ENCODE data around the gene PGM2L1. TPM values are rescaled to one million over a fixed set of nuclear protein-coding genes. Genes with fewer than 3 reads are reported as not detected.
"Not testable (repeated sequence)": the region's sequence is repeated elsewhere in the genome, so short reads cannot be mapped to it uniquely, and the experiment has no call there.

The PGM2L1 gene
- total and polyA plus RNA-seq, 4 experiments from 2014 or later, result 4.8 to 11.2 (median 8.1) TPM

DNA sequence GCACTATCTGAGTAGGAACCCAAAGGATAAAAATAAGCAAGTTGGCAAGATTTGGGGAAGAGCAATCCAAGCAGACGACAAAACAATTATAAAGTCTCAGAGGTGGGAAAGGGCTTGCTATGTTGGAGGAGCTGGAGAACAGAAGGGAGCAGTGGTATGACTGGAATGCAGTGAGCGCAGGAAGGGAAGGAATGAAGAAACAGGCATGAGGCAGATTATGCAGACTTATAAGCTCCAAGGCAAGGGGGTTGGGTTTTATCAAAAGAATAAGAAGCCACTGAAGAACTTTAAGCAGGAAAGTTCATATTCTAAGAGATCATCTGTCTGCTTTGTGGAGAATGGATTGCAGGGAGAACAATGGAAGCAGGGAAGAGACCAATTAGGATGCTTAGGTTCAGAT, 31.7 kb downstream of the PGM2L1 start:
- no peaks in the 10 kb centered on the region for H3K27me3 ChIP-seq (ENCODE audit: insufficient read depth, low read length)
- Mint-ChIP-seq H3K36me3 (peaks cover 22 to 26% of the 10 kb centered on the region in 2 donors), H3K27ac (no peak overlapping the region), H3K9me3 (no peaks in the 10 kb centered on the region), H3K27me3 (no peaks in the 10 kb centered on the region), H3K4me3 (no peak overlapping the region), H3K4me1 (no peaks in the 10 kb centered on the region)
- no peaks in the 10 kb centered on the region for H3K36me3 ChIP-seq (ENCODE audit: insufficient read depth, low read length)
- H3K27ac ChIP-seq (ENCODE audit: low read depth, low read length), result no peak overlapping the region
- H3K4me1 ChIP-seq (ENCODE audit: insufficient read depth, low read length), result no peaks in the 10 kb centered on the region
- intact Hi-C loops (cut with micrococcal nuclease), result no loop called here
- DNase-seq, result no peak
- no peaks in the 10 kb centered on the region for H3K9me3 ChIP-seq (ENCODE audit: control insufficient read depth in 1 of 2, low read length in 2 of 2)
- CTCF ChIA-PET (ENCODE audit: partially characterized antibody), result no interaction called here
- POLR2A ChIA-PET (ENCODE audit: partially characterized antibody), result no interaction called here
- H3K4me3 ChIP-seq (ENCODE audit: low read length in 2 of 2), result no peak overlapping the region

DNA sequence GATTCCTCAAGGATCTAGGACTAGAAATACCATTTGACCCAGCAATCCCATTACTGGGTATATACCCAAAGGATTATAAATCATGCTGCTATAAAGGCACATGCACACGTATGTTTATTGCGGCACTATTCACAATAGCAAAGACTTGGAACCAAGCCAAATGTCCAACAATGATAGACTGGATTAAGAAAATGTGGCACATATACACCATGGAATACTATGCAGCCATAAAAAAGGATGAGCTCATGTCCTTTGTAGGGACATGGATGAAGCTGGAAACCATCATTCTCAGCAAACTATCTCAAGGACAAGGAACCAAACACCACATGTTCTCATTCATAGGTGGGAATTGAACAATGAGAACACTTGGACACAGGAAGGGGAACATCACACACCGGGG, 32.4 kb downstream of the PGM2L1 start:
- H3K27ac Mint-ChIP-seq; intact Hi-C loops (cut with micrococcal nuclease); H3K9me3 Mint-ChIP-seq; H3K36me3 ChIP-seq (ENCODE audit: insufficient read depth, low read length); H3K27ac ChIP-seq (ENCODE audit: low read depth, low read length); DNase-seq; H3K4me3 Mint-ChIP-seq; H3K27me3 Mint-ChIP-seq; CTCF ChIA-PET (ENCODE audit: partially characterized antibody); POLR2A ChIA-PET (ENCODE audit: partially characterized antibody); H3K27me3 ChIP-seq (ENCODE audit: insufficient read depth, low read length); H3K4me3 ChIP-seq (ENCODE audit: low read length in 2 of 2); H3K9me3 ChIP-seq (ENCODE audit: control insufficient read depth in 1 of 2, low read length in 2 of 2); H3K4me1 ChIP-seq (ENCODE audit: insufficient read depth, low read length); H3K4me1 Mint-ChIP-seq: not testable (repeated sequence)
- H3K36me3 Mint-ChIP-seq, result peaks cover 25 to 32% of the 10 kb centered on the region in 2 donors

DNA sequence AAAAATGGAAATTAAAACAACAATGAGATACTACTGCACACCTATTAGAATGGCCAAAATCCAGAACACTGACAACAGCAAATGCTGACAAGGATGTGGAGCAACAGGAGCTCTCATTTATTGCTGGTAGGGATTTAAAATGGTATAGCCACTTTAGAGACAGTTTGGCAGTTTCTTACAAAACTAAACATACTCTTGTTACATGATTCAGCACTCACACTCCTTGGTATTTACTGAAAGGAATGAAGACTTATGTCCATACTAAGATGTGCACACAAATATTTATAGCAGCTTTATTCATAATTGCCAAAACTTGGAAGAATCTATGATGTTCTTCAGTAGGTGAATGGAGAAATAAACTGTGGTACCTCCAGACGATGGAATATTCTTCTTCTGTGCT, 40.8 kb downstream of the PGM2L1 start:
- H3K27ac ChIP-seq (ENCODE audit: low read depth, low read length), result no peak overlapping the region
- Mint-ChIP-seq H3K36me3 (peaks cover 55% of the 10 kb centered on the region in 2 donors), H3K9me3 (no peaks in the 10 kb centered on the region), H3K4me3 (no peak overlapping the region), H3K27me3 (no peaks in the 10 kb centered on the region), H3K27ac (no peak overlapping the region), H3K4me1 (peaks cover 0 to 3% (median 0%) of the 10 kb centered on the region in 4 donors)
- no peak overlapping the region for H3K4me3 ChIP-seq (ENCODE audit: low read length in 2 of 2)
- DNase-seq, result no peak
- no peaks in the 10 kb centered on the region for H3K4me1 ChIP-seq (ENCODE audit: insufficient read depth, low read length)
- H3K27me3 ChIP-seq (ENCODE audit: insufficient read depth, low read length), result no peaks in the 10 kb centered on the region
- POLR2A ChIA-PET (ENCODE audit: partially characterized antibody), result no interaction called here
- H3K36me3 ChIP-seq (ENCODE audit: insufficient read depth, low read length), result peaks cover 10% of the 10 kb centered on the region
- intact Hi-C loops (cut with micrococcal nuclease), result no loop called here
- no peaks in the 10 kb centered on the region for H3K9me3 ChIP-seq (ENCODE audit: control insufficient read depth in 1 of 2, low read length in 2 of 2)
- CTCF ChIA-PET (ENCODE audit: partially characterized antibody), result interaction anchor here (1.4 kb wide), 1 partner anchor 95 kb away, joined by 3 read pairs; no protein-coding TSS in a partner anchor

DNA sequence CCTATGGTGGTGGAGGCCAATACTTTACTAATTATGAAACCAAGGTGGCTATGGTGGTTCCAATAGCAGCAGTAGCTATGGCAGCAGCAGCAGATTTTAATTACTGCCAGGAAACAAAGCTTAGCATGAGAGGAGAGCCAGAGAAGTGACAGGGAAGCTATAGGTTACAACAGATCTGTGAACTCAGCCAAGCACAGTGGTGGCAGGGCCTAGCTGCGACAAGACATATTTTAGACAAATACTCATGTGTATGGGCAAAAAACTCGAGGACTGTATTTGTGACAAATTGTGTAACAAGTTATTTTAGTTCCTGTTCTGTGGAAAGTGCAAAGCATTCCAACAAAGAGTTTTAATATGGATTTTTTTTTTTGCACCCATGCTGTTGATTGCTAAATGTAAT, 42.6 kb downstream of the PGM2L1 start:
- Histone ChIP-seq H3K36me3 (ENCODE audit: insufficient read depth, low read length) (peaks cover 10% of the 10 kb centered on the region), H3K27me3 (ENCODE audit: insufficient read depth, low read length) (no peaks in the 10 kb centered on the region), H3K4me1 (ENCODE audit: insufficient read depth, low read length) (no peaks in the 10 kb centered on the region), H3K27ac (ENCODE audit: low read depth, low read length) (no peak overlapping the region), H3K9me3 (ENCODE audit: control insufficient read depth in 1 of 2, low read length in 2 of 2) (no peaks in the 10 kb centered on the region), H3K4me3 (ENCODE audit: low read length in 2 of 2) (no peak overlapping the region)
- ChIA-PET POLR2A (ENCODE audit: partially characterized antibody) (no interaction called here), CTCF (ENCODE audit: partially characterized antibody) (no interaction called here)
- no peak for DNase-seq
- no peak overlapping the region for H3K27ac Mint-ChIP-seq
- peaks cover 44 to 48% of the 10 kb centered on the region in 2 donors for H3K36me3 Mint-ChIP-seq
- H3K27me3 Mint-ChIP-seq, result no peaks in the 10 kb centered on the region
- H3K4me3 Mint-ChIP-seq, result no peak overlapping the region
- peaks cover 0 to 3% (median 0%) of the 10 kb centered on the region in 4 donors for H3K4me1 Mint-ChIP-seq
- H3K9me3 Mint-ChIP-seq, result no peaks in the 10 kb centered on the region
- intact Hi-C loops (cut with micrococcal nuclease), result no loop called here

DNA sequence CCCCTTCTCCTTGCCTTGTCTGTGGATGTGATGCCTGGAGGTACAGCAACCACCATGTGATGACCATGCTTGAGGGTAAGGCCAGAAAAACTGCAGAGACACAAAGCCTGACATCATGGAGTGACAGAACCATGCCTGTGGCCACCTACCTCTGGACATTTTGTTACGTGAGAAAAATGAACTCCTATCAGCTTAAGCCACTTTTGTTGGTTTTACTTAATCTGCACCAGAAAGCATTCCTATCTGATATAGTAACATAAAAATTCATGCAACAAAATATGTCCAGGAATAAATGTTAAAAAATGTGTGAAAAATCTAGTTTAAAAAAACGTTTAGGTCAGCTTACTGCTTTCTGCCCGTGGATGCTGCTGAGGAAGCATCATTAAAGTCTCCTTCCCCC, 44.2 kb downstream of the PGM2L1 start:
- intact Hi-C loops (cut with micrococcal nuclease), result no loop called here
- Mint-ChIP-seq H3K4me3 (no peak overlapping the region), H3K27ac (no peak overlapping the region), H3K4me1 (peaks cover 0 to 3% (median 0%) of the 10 kb centered on the region in 4 donors), H3K9me3 (no peaks in the 10 kb centered on the region), H3K36me3 (peaks cover 29 to 41% of the 10 kb centered on the region in 2 donors), H3K27me3 (no peaks in the 10 kb centered on the region)
- no peaks in the 10 kb centered on the region for H3K4me1 ChIP-seq (ENCODE audit: insufficient read depth, low read length)
- H3K36me3 ChIP-seq (ENCODE audit: insufficient read depth, low read length), result peaks cover 6% of the 10 kb centered on the region
- CTCF ChIA-PET (ENCODE audit: partially characterized antibody), result no interaction called here
- H3K4me3 ChIP-seq (ENCODE audit: low read length in 2 of 2), result no peak overlapping the region
- POLR2A ChIA-PET (ENCODE audit: partially characterized antibody), result no interaction called here
- no peak for DNase-seq
- H3K27me3 ChIP-seq (ENCODE audit: insufficient read depth, low read length), result no peaks in the 10 kb centered on the region
- H3K9me3 ChIP-seq (ENCODE audit: control insufficient read depth in 1 of 2, low read length in 2 of 2), result no peaks in the 10 kb centered on the region
- no peak overlapping the region for H3K27ac ChIP-seq (ENCODE audit: low read depth, low read length)

DNA sequence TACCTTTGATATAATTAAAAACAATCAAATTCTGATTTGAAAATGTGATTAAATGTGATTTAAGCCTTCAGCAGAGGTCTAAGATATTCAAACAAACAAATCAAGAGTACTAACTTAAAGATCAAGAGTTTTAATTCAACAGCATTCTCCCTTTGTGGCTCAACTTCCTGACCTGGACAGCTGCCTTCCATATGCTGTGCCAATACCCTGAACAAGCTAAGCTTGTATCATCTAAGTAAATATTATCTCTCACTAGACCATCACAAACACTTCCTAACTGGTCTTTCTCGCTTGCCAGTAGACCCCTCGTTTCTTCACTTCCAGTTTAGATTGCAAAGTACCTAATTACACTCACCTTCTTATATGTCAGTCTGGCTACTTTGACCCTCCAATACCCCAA, 50.9 kb downstream of the PGM2L1 start:
- DNase-seq, result no peak
- Mint-ChIP-seq H3K27me3 (no peaks in the 10 kb centered on the region), H3K36me3 (peaks cover 38 to 44% of the 10 kb centered on the region in 2 donors), H3K9me3 (no peaks in the 10 kb centered on the region), H3K27ac (no peak overlapping the region), H3K4me1 (no peaks in the 10 kb centered on the region), H3K4me3 (no peak overlapping the region)
- Histone ChIP-seq H3K4me3 (ENCODE audit: low read length in 2 of 2) (no peak overlapping the region), H3K27ac (ENCODE audit: low read depth, low read length) (no peak overlapping the region), H3K4me1 (ENCODE audit: insufficient read depth, low read length) (no peaks in the 10 kb centered on the region), H3K36me3 (ENCODE audit: insufficient read depth, low read length) (peaks cover 4% of the 10 kb centered on the region), H3K9me3 (ENCODE audit: control insufficient read depth in 1 of 2, low read length in 2 of 2) (no peaks in the 10 kb centered on the region), H3K27me3 (ENCODE audit: insufficient read depth, low read length) (no peaks in the 10 kb centered on the region)
- intact Hi-C loops (cut with micrococcal nuclease), result no loop called here
- ChIA-PET POLR2A (ENCODE audit: partially characterized antibody) (no interaction called here), CTCF (ENCODE audit: partially characterized antibody) (no interaction called here)

DNA sequence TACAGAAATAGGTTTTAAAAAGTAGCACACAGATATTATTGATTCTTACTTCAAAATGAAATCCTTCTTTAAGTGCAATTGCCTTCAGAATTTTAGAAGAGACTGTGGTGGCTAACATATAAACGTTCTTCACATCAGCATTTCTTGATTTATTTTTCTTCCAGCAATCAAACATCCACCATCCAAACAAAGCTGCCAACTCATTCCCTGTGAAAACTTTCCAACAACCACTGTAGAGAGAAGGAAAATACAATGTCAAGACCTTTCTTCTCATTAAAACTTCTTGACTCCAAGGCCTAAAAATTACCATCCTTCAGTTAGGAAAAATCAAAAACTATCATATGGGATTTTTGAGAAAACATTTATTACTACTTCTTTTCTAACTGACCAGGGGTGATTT, 52.8 kb downstream of the PGM2L1 start:
- Mint-ChIP-seq H3K9me3 (no peaks in the 10 kb centered on the region), H3K36me3 (peaks cover 49 to 51% of the 10 kb centered on the region in 2 donors), H3K4me1 (no peaks in the 10 kb centered on the region), H3K27ac (peak overlapping the region in 1 of 7 donors; percentile 86), H3K4me3 (no peak overlapping the region), H3K27me3 (no peaks in the 10 kb centered on the region)
- ChIA-PET POLR2A (ENCODE audit: partially characterized antibody) (no interaction called here), CTCF (ENCODE audit: partially characterized antibody) (interaction anchor here (1.6 kb wide), 1 partner anchor 104 kb away, joined by 5 read pairs; no protein-coding TSS in a partner anchor)
- Histone ChIP-seq H3K27ac (ENCODE audit: low read depth, low read length) (no peak overlapping the region), H3K36me3 (ENCODE audit: insufficient read depth, low read length) (peaks cover 8% of the 10 kb centered on the region), H3K4me1 (ENCODE audit: insufficient read depth, low read length) (no peaks in the 10 kb centered on the region), H3K9me3 (ENCODE audit: control insufficient read depth in 1 of 2, low read length in 2 of 2) (no peaks in the 10 kb centered on the region), H3K4me3 (ENCODE audit: low read length in 2 of 2) (no peak overlapping the region), H3K27me3 (ENCODE audit: insufficient read depth, low read length) (no peaks in the 10 kb centered on the region)
- DNase-seq, result no peak
- intact Hi-C loops (cut with micrococcal nuclease), result no loop called here

DNA sequence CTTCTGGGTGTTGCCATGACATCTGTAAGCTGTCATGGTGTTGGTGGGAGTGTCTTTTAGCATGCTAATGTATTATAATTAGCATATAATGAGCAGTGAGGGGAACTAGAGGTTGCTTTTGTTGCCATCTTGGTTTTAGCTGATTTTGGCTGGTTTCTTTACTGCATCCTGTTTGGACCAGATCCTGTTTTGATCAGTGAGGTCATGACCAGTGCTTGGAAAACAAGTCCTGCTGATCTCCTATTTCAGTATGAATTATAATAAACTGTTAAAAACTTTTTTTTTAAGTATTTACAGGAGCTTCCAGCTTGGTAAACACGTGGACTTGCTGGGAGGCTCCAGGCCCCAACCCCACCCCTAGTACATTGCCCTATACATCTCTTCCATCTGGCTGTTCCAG, 56.3 kb downstream of the PGM2L1 start:
- Histone ChIP-seq H3K27ac (ENCODE audit: low read depth, low read length) (no peak overlapping the region), H3K9me3 (ENCODE audit: control insufficient read depth in 1 of 2, low read length in 2 of 2) (no peaks in the 10 kb centered on the region), H3K4me3 (ENCODE audit: low read length in 2 of 2) (no peak overlapping the region), H3K27me3 (ENCODE audit: insufficient read depth, low read length) (no peaks in the 10 kb centered on the region), H3K4me1 (ENCODE audit: insufficient read depth, low read length) (no peaks in the 10 kb centered on the region), H3K36me3 (ENCODE audit: insufficient read depth, low read length) (peaks cover 16% of the 10 kb centered on the region)
- no peaks in the 10 kb centered on the region for H3K27me3 Mint-ChIP-seq
- H3K36me3 Mint-ChIP-seq, result peaks cover 56 to 65% of the 10 kb centered on the region in 2 donors
- CTCF ChIA-PET (ENCODE audit: partially characterized antibody), result no interaction called here
- no peak overlapping the region for H3K27ac Mint-ChIP-seq
- H3K9me3 Mint-ChIP-seq, result no peaks in the 10 kb centered on the region
- no peaks in the 10 kb centered on the region for H3K4me1 Mint-ChIP-seq
- no peak overlapping the region for H3K4me3 Mint-ChIP-seq
- POLR2A ChIA-PET (ENCODE audit: partially characterized antibody), result no interaction called here
- intact Hi-C loops (cut with micrococcal nuclease), result no loop called here
- no peak for DNase-seq
